HCT116 (cell line): Measurements from ENCODE around the gene TUBB1. TPM values are rescaled to one million over a fixed set of nuclear protein-coding genes. Genes with fewer than 3 reads are reported as not detected.

Experiments used
- ATAC-seq: fragments of 200-7000 bp; cut with Tn5 transposase; 2 replicates; pipeline ENCODE4 v1.9.1; 2020; ENCODE audit warnings: mild to moderate bottlenecking, moderate library complexity
- BruUV-seq: library from RNA; stranded (reverse); fragments of 400-500 nt; replicated peaks from 2 replicates; lab custom pipeline; 2021; lab: Mats Ljungman, UMichigan
- CTCF ChIA-PET: fragments of 300-600 bp; sonication (Branson Sonifier 250); formaldehyde crosslinking; loops from one replicate; lab custom pipeline; 2021; ENCODE audit warnings: antibody characterized with exemption; lab: Charles Lee
- POLR2A ChIA-PET: fragments of 300-600, 350-600 bp; sonication (Branson Sonifier 250); formaldehyde crosslinking; loops from one replicate; lab custom pipeline; 2021; ENCODE audit warnings: antibody characterized with exemption; lab: Charles Lee
- RAD21 ChIA-PET, 2 experiments: fragments of 300-600 bp; sonication (Branson Sonifier 250); formaldehyde crosslinking; loops; one replicate each; lab custom pipeline; 2023; ENCODE audit warnings: low total read pairs in 2 of 2; ENCODE audit not compliant: uncharacterized antibody in 2 of 2, unreplicated experiment in 2 of 2, low non-redundant PET in 1 of 2; lab: Charles Lee
- DNase-seq: peaks from one replicate; pipeline ENCODE4 v3.0.0-alpha.2; 2010; ENCODE audit warnings: low read depth, low spot score
- H2AFZ ChIP-seq: fragments of 200-600 bp; shearing (Covaris generic), sonication (generic); 2 replicates; pipeline ENCODE4 v1.6.1; 2017; ENCODE audit warnings: low read depth, mixed run types, mixed read lengths, antibody characterized with exemption, low read length; ENCODE audit not compliant: poor library complexity, severe bottlenecking
- H3K27ac ChIP-seq: 2 replicates; pipeline ENCODE4 v1.5.1; 2012; ENCODE audit warnings: low read depth, low read length
- H3K27me3 ChIP-seq: fragments of 200-600 bp; sonication (generic); 2 replicates; pipeline ENCODE4 v1.6.1; 2016; ENCODE audit warnings: mixed run types, low read length, mixed read lengths; ENCODE audit not compliant: insufficient read depth
- H3K36me3 ChIP-seq, 2 experiments: fragments of 200-500 bp in 1 of 2; fragments of 200-600 bp in 1 of 2; sonication (Bioruptor generic) in 1 of 2; sonication (generic) in 1 of 2; 2 replicates each; pipeline versions ENCODE4 v1.5.1 to v1.6.1; 2014 to 2016; ENCODE audit warnings: low read length in 2 of 2, inconsistent platforms in 1 of 2, mixed read lengths in 1 of 2, mixed run types in 1 of 2; ENCODE audit not compliant: insufficient read depth in 2 of 2, control insufficient read depth in 1 of 2
- H3K4me1 ChIP-seq, 2 experiments: fragments of 200-600 bp in 1 of 2; sonication (generic) in 1 of 2; 2 replicates each; pipeline versions ENCODE4 v1.5.1 to v1.6.1; 2012 to 2017; ENCODE audit warnings: low read length in 2 of 2, inconsistent platforms in 1 of 2, mild to moderate bottlenecking in 1 of 2, mixed read lengths in 1 of 2, mixed run types in 1 of 2, moderate library complexity in 1 of 2; ENCODE audit not compliant: insufficient read depth in 2 of 2, control insufficient read depth in 1 of 2
- H3K4me2 ChIP-seq: fragments of 200-600 bp; sonication (generic); 2 replicates; pipeline ENCODE4 v1.6.1; 2017; ENCODE audit warnings: mixed run types, low read length, mixed read lengths
- H3K4me3 ChIP-seq, 2 experiments: fragments of 200-600 bp in 1 of 2; sonication (generic) in 1 of 2; replicated peaks in 1 of 2; 2 replicates each; pipeline ENCODE4 v1.5.1; 2011 to 2016; ENCODE audit warnings: low read length in 2 of 2, control low read depth in 1 of 2, low read depth in 1 of 2, mild to moderate bottlenecking in 1 of 2, mixed read lengths in 1 of 2, mixed run types in 1 of 2
- H3K79me2 ChIP-seq: fragments of 200-600 bp; sonication (generic); 2 replicates; pipeline ENCODE4 v1.6.1; 2017; ENCODE audit warnings: mild to moderate bottlenecking, mixed run types, low read length, moderate library complexity, mixed read lengths; ENCODE audit not compliant: insufficient read depth
- H3K9ac ChIP-seq: fragments of 200-600 bp; sonication (generic); 2 replicates; pipeline ENCODE4 v1.6.1; 2016; ENCODE audit warnings: low read length, mixed read lengths
- H3K9me2 ChIP-seq: fragments of 200-600 bp; sonication (generic), shearing (Covaris generic); 2 replicates; pipeline ENCODE4 v1.6.1; 2017; ENCODE audit warnings: mixed run types, mild to moderate bottlenecking, moderate library complexity; ENCODE audit not compliant: insufficient read depth
- H3K9me3 ChIP-seq, 2 experiments: fragments of 200-500 bp in 1 of 2; fragments of 200-600 bp in 1 of 2; sonication (Bioruptor generic) in 1 of 2; sonication (generic) in 1 of 2; 2 replicates each; pipeline ENCODE4 v1.6.1; 2014 to 2017; ENCODE audit warnings: low read length in 2 of 2, mixed read lengths in 2 of 2, inconsistent platforms in 1 of 2, low read depth in 1 of 2, mild to moderate bottlenecking in 1 of 2, mixed run types in 1 of 2, moderate library complexity in 1 of 2; ENCODE audit not compliant: control insufficient read depth in 1 of 2, insufficient read depth in 1 of 2
- H4K20me1 ChIP-seq: fragments of 200-600 bp; sonication (generic), shearing (Covaris generic); 2 replicates; pipeline ENCODE4 v1.6.1; 2017; ENCODE audit warnings: mixed run types, mild to moderate bottlenecking, moderate library complexity; ENCODE audit not compliant: insufficient read depth
- CBX3 ChIP-seq: IDR thresholded peaks from 2 replicates; pipeline ENCODE4 v1.6.1; 2012; ENCODE audit warnings: low read depth
- CEBPB ChIP-seq: IDR thresholded peaks from 2 replicates; pipeline ENCODE4 v1.6.1; 2012; ENCODE audit warnings: low read depth
- EGR1 ChIP-seq: IDR thresholded peaks from 2 replicates; pipeline ENCODE4 v1.6.1; 2012; ENCODE audit warnings: low read depth
- ELF1 ChIP-seq: IDR thresholded peaks from 2 replicates; pipeline ENCODE4 v1.6.1; 2012; ENCODE audit warnings: low read depth, borderline replicate concordance
- EZH2phosphoT487 ChIP-seq: fragments of 200-600 bp; IDR thresholded peaks from 2 replicates; pipeline ENCODE4 v1.6.1; 2018; ENCODE audit warnings: antibody characterized with exemption, borderline replicate concordance
- FOSL1 ChIP-seq: IDR thresholded peaks from 2 replicates; pipeline ENCODE4 v1.6.1; 2012; ENCODE audit warnings: low read depth
- POLR2A ChIP-seq: IDR thresholded peaks from 2 replicates; pipeline ENCODE4 v1.7.0; 2011; ENCODE audit warnings: borderline replicate concordance; ENCODE audit not compliant: insufficient read depth, insufficient read length; ENCODE audit errors: extremely low read depth
- POLR2AphosphoS5 ChIP-seq: IDR thresholded peaks from 2 replicates; pipeline ENCODE4 v1.6.1; 2011; ENCODE audit warnings: mild to moderate bottlenecking, low read depth, low read length, moderate library complexity
- RAD21 ChIP-seq: IDR thresholded peaks from 2 replicates; pipeline ENCODE4 v1.6.1; 2012; ENCODE audit warnings: low read depth, mild to moderate bottlenecking
- SIN3A ChIP-seq: IDR thresholded peaks from 2 replicates; pipeline ENCODE4 v1.6.1; 2012; ENCODE audit warnings: low read depth
- SP1 ChIP-seq: IDR thresholded peaks from 2 replicates; pipeline ENCODE4 v1.6.1; 2012; ENCODE audit warnings: low read depth
- SRF ChIP-seq: IDR thresholded peaks from 2 replicates; pipeline ENCODE4 v1.6.1; 2012; ENCODE audit warnings: low read depth
- TCF7L2 ChIP-seq: IDR thresholded peaks from 2 replicates; pipeline ENCODE4 v1.7.0; 2011; ENCODE audit warnings: borderline replicate concordance, inconsistent platforms; ENCODE audit not compliant: insufficient read depth, insufficient read length; ENCODE audit errors: extremely low read depth
- YY1 ChIP-seq: IDR thresholded peaks from 2 replicates; pipeline ENCODE4 v1.6.1; 2011; ENCODE audit warnings: low read length, low read depth, moderate library complexity, mild to moderate bottlenecking; ENCODE audit not compliant: insufficient replicate concordance; ENCODE audit errors: extremely low read depth
- ZFX ChIP-seq: fragments of 450-650 bp; IDR thresholded peaks from 2 replicates; pipeline ENCODE4 v1.6.1; 2017
- ZNF274 ChIP-seq: fragments of 200-500 bp; sonication (Bioruptor generic); IDR thresholded peaks from 2 replicates; pipeline ENCODE4 v1.6.1; 2014; ENCODE audit warnings: mild to moderate bottlenecking, low read depth, low read length, inconsistent platforms
- intact Hi-C: fragments of 100-400 bp; cut with micrococcal nuclease; formaldehyde crosslinking; loops from 2 replicates; pipeline ENCODE4 v1.10.0; 2022
- total RNA-seq: library from RNA; stranded (reverse); gene quantifications from one replicate; pipeline ENCODE4 v1.2.1, GENCODE V29; 2021; ENCODE audit not compliant: unreplicated experiment
- TF ChIP-seq, protein P1 (sequence below): IDR thresholded peaks from 2 replicates; pipeline ENCODE4 v1.6.1; 2012

Gene TUBB1
- total RNA-seq, 1 experiment from 2014 or later = not detected

DNA sequence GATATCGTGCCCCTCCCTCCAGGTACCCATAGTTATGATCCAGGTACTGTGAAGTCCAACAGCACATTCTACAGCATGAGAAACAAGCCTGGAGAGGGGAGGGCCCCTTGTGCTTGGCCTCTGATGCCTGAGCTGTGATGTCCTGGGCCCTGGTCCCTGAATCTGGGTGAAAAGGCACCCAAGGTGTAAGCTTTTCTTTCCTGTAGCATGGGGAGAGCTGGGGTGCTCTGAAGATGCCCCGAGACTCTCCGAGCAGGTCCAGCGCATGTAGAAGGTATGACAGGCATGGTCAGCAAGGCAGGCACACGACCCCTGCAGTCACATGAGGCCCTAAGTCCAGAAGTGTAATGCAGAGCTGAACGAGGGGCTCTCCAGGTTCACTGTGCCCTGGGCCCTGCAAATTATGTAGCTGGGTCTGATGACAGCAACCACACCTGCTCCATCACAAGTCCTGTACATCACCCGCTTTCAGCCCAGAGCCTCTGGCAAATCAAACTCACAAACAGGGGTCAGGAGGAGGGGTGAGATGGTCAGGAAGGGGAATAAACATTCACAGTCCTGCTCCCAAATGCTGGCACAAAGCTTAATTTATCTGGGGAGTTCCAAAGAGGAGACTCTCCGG lies 10.4 kb upstream of the TUBB1 start:
- intact Hi-C loops = no loop called here
- ATAC-seq (no peak), DNase-seq (no peak)
- ChIA-PET CTCF (no interaction called here), POLR2A (interaction anchor here (1.4 kb wide), 1 partner anchor 118 kb away, joined by 3 read pairs; no protein-coding TSS in a partner anchor)
- peaks cover 12 to 40% of the 10 kb centered on the region in 2 experiments for H3K4me1 ChIP-seq
- no peak overlapping the region for H3K4me3 ChIP-seq
- H3K79me2 ChIP-seq = peaks cover 24% of the 10 kb centered on the region; the same call in 1 of the 2 replicates
- H3K9me2 ChIP-seq = no peaks in the 10 kb centered on the region
- BruUV-seq = no TSS peak
- no peak overlapping the region for H3K9ac ChIP-seq
- no peak overlapping the region for H3K4me2 ChIP-seq
- no peaks in the 10 kb centered on the region for H3K36me3 ChIP-seq
- TF ChIP-seq SIN3A (no peak), SP1 (no peak), EZH2phosphoT487 (no peak), EGR1 (no peak), FOSL1 (no peak), ELF1 (no peak), POLR2A (no peak)
- TF ChIP-seq, protein P1, sequence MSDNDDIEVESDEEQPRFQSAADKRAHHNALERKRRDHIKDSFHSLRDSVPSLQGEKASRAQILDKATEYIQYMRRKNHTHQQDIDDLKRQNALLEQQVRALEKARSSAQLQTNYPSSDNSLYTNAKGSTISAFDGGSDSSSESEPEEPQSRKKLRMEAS = no peak
- TF ChIP-seq, all 23 proteins: peak for 0
- Histone ChIP-seq H3K27me3 (no peaks in the 10 kb centered on the region), H3K9me3 (no peaks in the 10 kb centered on the region), H2AFZ (no peak overlapping the region), H3K27ac (no peak overlapping the region), H4K20me1 (no peaks in the 10 kb centered on the region)
- RAD21 ChIA-PET = no interaction called here

DNA sequence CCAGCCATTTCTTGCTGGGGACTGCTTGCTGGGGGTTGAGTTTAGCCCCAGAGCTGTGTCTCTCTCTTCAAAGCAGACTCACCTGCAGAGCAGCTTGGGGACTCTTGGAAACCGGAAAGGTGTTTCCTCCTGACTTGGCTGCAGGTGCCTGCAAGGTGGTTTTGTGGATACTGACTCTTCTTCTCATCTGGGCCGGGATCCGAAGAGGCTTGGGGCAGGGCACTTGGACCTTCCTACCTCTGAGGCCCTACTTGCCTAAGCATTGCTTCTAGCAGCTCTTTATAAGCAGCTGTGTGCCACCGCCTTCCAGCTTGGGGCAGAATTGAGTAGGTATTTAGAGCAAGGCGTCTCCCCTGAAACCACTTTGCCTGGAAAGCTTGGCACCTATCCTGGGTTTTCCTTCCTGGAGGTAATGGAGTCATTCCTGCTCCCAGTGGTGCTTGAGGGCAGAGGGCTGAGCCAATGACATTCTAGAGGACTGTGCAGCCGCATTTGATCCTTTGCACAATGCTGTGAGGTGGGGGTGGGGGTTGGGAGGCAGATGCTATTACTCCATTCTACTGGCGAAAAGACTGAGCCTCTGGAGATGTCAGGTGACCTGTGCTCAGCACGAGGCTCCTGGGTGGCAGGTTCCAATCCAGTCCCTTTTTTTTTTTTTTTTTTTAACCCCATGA lies 8.8 kb upstream of the TUBB1 start:
- POLR2A ChIA-PET = interaction anchor here (1.2 kb wide), 1 partner anchor 22 kb away, joined by 4 read pairs; the partner anchor contains the start of gene ATP5F1E
- TF ChIP-seq, protein P1 = no peak
- TF ChIP-seq SP1 = no peak
- TF ChIP-seq ZFX = no peak
- no peak for TF ChIP-seq YY1
- TF ChIP-seq SIN3A = no peak
- no peak for TF ChIP-seq POLR2AphosphoS5
- no peak for TF ChIP-seq RAD21
- no peak for TF ChIP-seq CBX3
- TF ChIP-seq ZNF274 = no peak
- no peak for TF ChIP-seq CEBPB
- TF ChIP-seq ELF1 = no peak
- TF ChIP-seq TCF7L2 = no peak
- TF ChIP-seq SRF = no peak

More for the DNA sequence above, 8.8 kb upstream of the TUBB1 start:
- Histone ChIP-seq H3K36me3 (no peaks in the 10 kb centered on the region), H3K4me2 (peak overlapping the region; percentile 15), H4K20me1 (no peaks in the 10 kb centered on the region), H3K9me3 (no peaks in the 10 kb centered on the region), H3K27me3 (no peaks in the 10 kb centered on the region), H2AFZ (no peak overlapping the region), H3K9ac (no peak overlapping the region), H3K79me2 (peaks cover 14% of the 10 kb centered on the region; the same call in 1 of the 2 replicates), H3K9me2 (no peaks in the 10 kb centered on the region), H3K4me1 (peaks cover 12 to 34% of the 10 kb centered on the region in 2 experiments), H3K27ac (no peak overlapping the region), H3K4me3 (no peak overlapping the region)
- BruUV-seq = no TSS peak
- intact Hi-C loops = no loop called here
- ChIA-PET RAD21 (no interaction called here), CTCF (no interaction called here)
- DNase-seq = no peak
- no peak for ATAC-seq
